GM19193 (cell line): ENCODE results near the gene ZFYVE21.
A peak's percentile ranks its signal among the peaks of the same experiment; 100 is the strongest.

ENCODE experiments used
- POLR2A ChIP-seq: IDR thresholded peaks from 4 replicates; pipeline ENCODE4 v1.6.1; 2011; ENCODE audit not compliant: insufficient read depth, insufficient read length; ENCODE audit errors: extremely low read depth

ZFYVE21 gene

GRCh38 chr14:103715052-103716000, at the start of gene ZFYVE21, which contains the start of gene XRCC3:
ZFYVE21 (plus strand) TSS chr14:103715810; CDS start chr14:103715842, 32 bp downstream.
XRCC3 (minus strand) TSS chr14:103715451; CDS start chr14:103711087, 4,364 bp downstream.
- peak; percentile 91 for TF ChIP-seq POLR2A

DNA sequence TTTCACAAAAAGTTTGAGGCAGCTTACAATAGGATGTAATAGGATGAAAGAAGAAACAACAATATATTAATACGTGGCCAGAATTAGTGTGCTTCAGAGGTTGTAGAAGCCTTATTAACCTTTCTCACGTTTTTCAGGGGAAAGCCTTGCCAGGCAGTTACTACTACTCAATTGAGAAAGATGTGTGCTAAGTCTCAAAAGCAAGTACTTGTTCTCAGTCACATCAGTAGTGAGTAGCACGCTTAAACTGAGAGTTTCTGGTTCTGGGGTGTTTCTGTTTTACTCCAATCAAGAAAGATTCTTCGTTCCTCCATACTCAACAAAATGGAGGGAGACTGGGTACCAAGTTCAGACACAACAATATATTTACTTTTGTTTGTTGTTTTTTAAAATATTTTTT, 47.9 kb upstream of the ZFYVE21 start:
- no peak for TF ChIP-seq POLR2A

DNA sequence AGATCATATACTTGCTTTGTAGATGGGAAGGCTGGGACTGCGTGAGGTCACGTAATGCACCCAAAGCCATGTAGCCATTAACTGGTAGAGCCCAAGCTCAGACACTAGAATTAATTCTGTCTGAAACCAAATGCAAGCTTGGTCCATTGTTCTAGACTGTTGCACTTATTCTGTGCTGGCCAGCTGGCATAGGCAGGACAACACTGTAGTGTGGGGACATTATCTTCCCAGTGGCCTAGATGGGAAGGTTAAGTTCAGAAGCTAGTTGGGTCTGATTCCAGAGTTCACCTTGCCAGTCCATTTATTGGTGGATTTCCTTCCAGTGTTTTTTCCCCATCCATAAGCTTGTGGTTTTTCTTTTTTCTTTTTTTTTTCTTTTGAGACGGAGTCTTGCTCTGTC, 47.5 kb upstream of the ZFYVE21 start:
- TF ChIP-seq POLR2A = no peak

GRCh38 chr14:103669370-103669769, 46.2 kb upstream of the ZFYVE21 start:
- no peak for TF ChIP-seq POLR2A

GRCh38 chr14:103671911-103672310, 43.7 kb upstream of the ZFYVE21 start:
- TF ChIP-seq POLR2A = no peak

DNA sequence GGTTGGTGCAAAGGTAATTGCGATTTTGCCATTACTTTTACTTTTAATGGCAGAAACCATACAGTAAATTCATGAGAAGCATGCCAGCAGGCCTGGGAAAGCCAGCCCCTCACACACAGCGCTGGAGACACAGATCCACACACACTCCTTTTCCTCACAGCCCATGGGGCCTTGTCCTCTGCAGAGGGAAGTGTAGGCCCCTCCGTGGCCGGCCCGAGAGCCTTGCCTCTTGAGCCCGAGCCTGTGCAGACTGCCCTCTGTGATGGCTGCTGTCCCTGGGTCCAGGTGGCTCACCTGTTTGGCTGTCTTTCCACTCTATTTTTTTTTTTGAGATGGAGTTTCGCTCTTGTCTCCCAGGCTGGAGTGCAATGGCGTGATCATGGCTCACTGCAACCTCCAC, 39.7 kb upstream of the ZFYVE21 start:
- no peak for TF ChIP-seq POLR2A

GRCh38 chr14:103676881-103677675, 38.5 kb upstream of the ZFYVE21 start:
- no peak for TF ChIP-seq POLR2A

DNA sequence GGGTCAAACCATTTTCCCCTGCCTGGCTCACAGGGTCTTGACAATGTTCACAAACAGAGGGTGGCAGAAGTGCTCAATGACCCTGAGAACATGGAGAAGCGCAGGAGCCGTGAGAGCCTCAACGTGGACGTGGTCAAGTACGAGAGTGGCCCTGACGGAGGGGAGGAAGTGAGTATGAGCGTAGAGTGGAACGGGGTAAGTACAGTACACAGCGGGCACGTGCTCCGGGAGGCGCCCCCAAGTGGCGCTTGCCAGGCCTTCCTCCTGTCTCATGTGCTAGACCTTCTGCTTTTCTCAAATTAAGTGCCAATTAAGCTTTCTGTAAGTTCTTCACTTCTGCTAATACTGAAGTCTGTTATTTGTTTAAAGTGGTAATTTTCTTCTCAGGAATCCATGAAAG, 36.3 kb upstream of the ZFYVE21 start:
- no peak for TF ChIP-seq POLR2A

DNA sequence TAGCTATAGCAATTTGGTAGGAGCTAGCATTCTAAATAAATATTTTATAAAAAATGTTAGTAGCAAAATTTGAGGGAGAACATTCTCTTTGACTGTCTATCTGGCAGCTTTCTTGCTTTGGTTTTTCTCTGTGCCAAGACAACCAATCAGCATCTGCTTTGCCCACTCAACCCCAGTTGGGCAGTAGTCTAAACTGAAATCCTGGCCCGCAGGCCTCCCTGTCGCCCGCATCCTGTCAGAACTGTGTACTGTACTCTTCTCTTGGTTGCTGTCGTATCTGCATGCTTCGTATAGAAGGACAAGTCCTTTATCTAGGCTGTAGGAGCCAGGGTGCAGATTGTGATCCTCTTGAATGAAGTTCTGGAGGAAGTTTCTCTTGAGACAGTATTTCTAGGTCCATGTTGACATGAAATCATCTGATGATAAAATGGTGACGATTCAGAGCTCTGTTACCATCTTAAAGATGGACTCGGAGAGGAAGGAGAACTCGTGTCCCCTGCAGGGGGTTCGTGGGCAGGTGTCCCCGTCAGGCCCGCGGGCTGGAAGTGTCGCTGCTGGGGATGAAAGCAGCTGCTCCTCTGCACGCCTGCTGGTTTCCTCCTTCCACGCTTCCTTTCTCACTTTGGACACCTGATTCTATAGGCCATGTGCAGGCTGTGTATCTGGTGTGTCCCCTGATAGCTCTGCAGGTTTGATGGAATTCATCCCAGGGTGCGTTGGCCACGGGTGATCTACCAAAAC, 34.9 kb upstream of the ZFYVE21 start:
- TF ChIP-seq POLR2A = no peak

DNA sequence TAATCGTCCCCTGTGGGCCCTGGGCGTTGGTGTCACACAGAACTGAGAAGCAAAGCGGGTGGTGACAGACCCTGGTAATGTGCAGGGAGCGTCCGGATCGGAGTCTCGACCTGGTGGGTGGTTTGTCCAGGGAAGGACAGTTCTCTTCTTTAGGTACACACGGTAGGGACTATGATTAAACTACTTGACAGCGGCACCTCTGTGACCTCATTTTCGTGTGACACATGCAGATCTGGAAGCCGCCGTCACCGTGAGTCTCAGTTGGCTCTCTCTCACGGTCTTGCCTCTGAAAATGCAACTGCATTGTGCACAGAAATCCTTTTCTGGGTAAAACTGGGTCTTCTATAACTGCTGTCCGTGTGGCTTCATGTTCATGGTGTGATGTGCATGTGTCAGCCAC, 32.5 kb upstream of the ZFYVE21 start:
- TF ChIP-seq POLR2A = no peak

GRCh38 chr14:103684471-103684870, 31.1 kb upstream of the ZFYVE21 start:
- no peak for TF ChIP-seq POLR2A

GRCh38 chr14:103684871-103685270, 30.7 kb upstream of the ZFYVE21 start:
- TF ChIP-seq POLR2A = no peak

- TF ChIP-seq POLR2A = no peak
Measured at GRCh38 chr14:103685276-103686211, 30.1 kb upstream of the ZFYVE21 start.
